ENCODE data around the gene BCAS2. TPM values are rescaled to one million over a fixed set of nuclear protein-coding genes. Genes with fewer than 3 reads are reported as not detected.
"Not testable (repeated sequence)": the region's sequence is repeated elsewhere in the genome, so short reads cannot be mapped to it uniquely, and the experiment has no call there.

The BCAS2 gene
- polyA plus RNA-seq, 3 donors = 19.1 to 57.4 (median 29.3) TPM

DNA sequence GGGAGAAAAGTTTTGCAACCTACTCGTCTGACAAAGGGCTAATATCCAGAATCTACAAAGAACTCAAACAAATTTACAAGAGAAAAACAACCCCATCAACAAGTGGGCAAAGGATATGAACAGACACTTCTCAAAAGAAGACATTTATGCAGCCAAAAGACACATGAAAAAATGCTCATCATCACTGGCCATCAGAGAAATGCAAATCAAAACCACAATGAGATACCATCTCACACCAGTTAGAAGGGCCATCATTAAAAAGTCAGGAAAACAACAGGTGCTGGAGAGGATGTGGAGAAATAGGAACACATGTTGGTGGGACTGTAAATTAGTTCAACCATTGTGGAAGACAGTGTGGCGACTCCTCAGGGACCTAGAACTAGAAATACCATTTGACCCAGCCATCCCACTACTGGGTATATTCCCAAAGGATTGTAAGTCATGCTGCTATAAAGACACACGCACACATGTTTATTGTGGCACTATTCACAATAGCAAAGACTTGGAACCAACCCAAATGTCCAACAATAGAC lies 18.4 kb downstream of the BCAS2 start:
- H3K27ac ChIP-seq (ENCODE audit: low read depth, low read length) = not testable (repeated sequence)
- WGBS, 3 donors = 89 to 97% (median 89%) methylated on average over 3 of the region's 3 CpGs

DNA sequence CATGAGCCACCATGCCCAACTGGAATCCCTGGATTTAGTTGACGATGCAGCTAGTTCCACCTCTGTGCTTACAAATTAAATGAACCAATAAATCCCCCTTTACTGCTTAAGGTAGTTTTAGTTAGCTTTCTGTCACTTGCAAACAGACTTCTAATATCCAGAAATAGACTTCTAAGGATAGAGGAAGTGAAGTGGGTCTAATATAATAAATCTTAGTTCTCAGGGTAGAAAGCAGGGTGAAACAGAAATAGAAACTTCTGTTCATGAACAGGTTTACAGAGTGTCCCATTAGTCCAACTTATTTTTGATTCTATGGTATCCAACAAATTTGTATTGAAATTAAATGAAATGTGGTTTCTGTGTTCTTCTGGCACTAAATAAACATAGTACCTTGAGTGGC lies 20.1 kb downstream of the BCAS2 start:
- no peak overlapping the region for H3K27ac ChIP-seq (ENCODE audit: low read depth, low read length)
- WGBS, 3 donors = 71 to 86% (median 77%) methylated on average over 1 of the region's 1 CpG

DNA sequence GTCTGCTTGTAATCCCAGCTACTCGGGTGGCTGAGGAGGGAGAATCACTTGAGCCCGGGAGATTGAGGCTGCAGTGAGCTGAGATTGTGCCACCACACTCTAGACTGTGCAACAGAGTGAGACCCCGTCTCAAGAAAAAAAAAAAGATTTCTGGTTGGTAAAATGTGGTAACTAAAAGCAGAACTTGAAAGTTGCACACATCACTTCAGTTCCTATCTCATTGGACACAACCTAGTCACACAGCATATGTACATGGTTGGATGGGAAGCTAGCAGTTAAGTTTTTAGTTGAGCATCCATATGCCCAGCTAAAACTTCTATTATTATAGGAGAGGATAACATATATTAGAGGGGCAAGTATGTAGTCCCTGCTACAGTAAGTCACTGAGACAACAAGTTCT lies 22.1 kb downstream of the BCAS2 start:
- 62 to 90% (median 79%) methylated on average over 3 of the region's 3 CpGs for WGBS, 3 donors
- H3K27ac ChIP-seq (ENCODE audit: low read depth, low read length) = no peak overlapping the region

DNA sequence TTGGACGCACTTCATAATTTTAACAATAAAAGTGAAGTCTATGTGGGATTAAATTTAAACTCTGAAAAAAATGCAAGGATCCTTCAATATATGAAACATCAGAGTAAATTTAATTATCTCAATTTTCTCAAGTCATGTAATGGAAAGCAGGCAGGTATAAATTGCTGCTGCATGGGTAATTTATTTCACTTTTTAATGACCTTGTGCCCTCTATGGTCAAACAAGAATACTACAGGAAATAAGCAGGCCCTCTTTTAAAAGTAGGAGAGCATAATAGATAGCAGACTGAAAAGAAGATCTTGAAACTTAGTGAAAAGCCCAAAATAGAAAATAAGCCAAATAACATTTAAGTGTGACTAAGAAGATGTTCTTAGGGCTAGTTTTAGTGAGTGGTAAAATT lies 22.9 kb downstream of the BCAS2 start:
- no peak overlapping the region for H3K27ac ChIP-seq (ENCODE audit: low read depth, low read length)
- WGBS, 3 donors = 91 to 100% (median 94%) methylated on average over 1 of the region's 1 CpG

DNA sequence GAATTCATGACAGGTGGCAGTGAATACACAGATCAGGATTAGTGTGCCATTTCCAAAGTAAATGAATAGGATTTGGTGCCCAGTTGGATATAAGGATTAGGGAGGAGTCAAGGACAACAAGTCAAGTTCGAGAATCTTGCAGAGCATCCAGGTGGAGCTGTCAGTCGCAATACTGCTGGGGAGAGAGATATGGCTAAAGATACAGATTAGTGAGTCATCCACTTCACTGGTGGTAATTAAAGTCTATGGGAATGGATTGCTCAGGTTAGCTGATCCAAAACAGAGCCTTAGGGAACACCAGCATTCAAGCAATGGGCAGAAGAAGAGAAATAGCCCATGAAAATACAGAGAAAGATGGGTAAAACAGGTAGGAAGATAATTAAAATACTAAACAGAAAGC lies 26.8 kb downstream of the BCAS2 start:
- H3K27ac ChIP-seq (ENCODE audit: low read depth, low read length) = no peak overlapping the region
- 66 to 94% (median 82%) methylated on average over 2 of the region's 2 CpGs for WGBS, 3 donors

DNA sequence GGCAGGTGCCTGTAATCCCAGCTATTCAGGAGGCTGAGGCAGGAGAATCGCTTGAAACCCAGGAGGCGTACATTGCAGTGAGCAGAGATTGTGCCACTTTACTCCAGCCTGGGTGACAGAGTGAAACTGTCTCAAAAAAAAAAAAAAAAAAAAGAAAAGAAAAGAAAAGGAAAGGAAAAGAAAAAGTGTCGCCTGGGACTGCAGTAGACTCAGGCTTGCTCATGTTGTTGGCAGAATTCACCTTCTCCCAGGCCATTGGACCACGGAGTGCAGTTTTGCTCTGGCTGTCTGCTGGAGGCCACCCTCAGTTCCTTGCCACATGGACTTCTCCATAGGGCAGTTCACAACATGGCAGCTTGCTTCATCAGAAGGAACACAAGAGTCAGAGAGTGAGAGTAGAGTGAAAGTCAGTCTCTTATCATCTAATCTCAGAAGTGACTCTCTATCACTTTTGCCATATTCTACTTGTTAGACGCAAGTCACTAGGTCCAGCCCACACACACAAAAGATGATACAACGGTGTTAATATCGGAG lies 29.2 kb downstream of the BCAS2 start:
- H3K27ac ChIP-seq (ENCODE audit: low read depth, low read length) = no peak overlapping the region
- 93 to 98% (median 94%) methylated on average over 7 of the region's 7 CpGs for WGBS, 3 donors

DNA sequence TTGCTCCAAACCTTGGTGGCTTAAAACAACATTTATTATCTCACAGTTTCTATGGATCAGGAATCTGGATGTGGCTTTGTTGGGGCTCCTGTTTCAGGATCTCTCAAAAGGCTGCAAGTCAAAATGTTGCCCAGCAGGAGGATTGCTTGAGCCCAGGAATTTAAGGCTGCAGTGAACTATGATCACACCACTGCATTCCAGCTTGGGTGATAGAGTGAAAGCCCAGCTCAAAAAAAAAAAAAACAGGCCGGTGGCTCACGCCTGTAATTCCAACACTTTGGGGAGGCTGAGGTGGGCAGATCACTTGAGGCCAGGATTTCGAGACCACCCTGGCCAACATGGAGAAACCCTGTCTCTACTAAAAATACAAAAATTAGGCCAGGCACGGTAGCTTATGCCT lies 30.0 kb downstream of the BCAS2 start:
- no peak overlapping the region for H3K27ac ChIP-seq (ENCODE audit: low read depth, low read length)
- 85 to 89% (median 88%) methylated on average over 4 of the region's 4 CpGs for WGBS, 3 donors

DNA sequence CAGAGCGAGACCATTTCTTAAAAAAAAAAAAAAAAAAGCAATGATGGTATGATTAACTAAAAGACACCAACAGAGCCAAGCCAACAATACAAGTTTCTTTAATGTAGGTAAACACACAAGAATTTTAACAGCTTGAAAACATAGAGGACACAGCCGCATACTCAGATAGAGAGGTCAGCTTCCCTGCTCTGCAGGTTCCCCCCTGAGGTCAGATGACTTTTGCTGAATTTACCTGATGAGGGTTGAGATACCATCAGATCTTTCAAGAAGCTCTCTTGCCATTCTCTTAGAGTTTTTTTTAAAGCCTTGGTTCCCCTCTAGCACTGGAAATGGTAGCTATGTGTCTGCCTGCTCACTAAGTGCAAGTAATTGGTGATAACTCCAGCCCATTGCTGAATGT lies 31.1 kb downstream of the BCAS2 start:
- no peak overlapping the region for H3K27ac ChIP-seq (ENCODE audit: low read depth, low read length)
- WGBS, 3 donors = 94 to 95% (median 94%) methylated on average over 2 of the region's 2 CpGs

DNA sequence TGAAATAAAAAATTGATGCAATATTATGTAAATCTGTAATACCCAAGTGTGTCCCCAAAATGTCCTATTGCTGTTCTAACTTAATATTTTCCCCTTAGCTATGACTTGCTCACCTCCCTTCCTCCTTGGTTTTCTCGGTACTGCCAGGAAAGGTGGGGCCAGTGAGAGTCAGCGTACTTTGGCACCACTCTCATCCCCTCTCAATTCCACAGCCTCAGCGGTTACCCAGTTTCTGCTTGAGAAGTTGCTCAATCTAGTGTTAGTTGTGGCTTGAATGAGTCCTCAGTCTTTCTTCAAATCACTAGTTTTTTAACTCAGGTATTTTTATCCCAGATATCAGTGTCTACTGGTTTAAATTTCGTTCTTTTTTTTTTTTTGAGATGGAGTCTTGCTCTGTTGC lies 32.3 kb downstream of the BCAS2 start:
- WGBS, 3 donors = 61 to 65% (median 61%) methylated on average over 4 of the region's 4 CpGs

DNA sequence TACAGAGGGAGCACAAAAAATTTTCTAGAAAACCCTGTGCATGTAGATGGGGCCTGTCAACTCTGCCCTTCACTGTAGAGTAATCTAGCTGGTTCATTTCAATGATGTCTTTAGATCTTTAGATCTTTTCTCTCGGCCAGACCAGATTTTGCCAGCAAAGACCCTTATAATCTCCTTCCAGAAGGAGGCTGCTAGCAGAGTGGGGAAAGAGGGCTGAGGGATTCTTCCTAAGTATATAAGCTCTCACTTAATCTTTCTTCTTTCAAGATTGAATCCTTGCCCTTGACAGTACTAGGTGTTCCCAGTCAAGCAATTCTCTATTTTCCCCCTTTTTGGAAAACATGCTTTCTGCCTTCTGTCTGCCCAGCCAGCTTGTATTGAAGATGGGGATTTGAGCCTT lies 34.3 kb downstream of the BCAS2 start:
- no peak overlapping the region for H3K27ac ChIP-seq (ENCODE audit: low read depth, low read length)
- WGBS, 3 donors = 76 to 100% (median 95%) methylated on average over 1 of the region's 1 CpG

More for the DNA sequence above, 32.3 kb downstream of the BCAS2 start:
- H3K27ac ChIP-seq (ENCODE audit: low read depth, low read length) = no peak overlapping the region

DNA sequence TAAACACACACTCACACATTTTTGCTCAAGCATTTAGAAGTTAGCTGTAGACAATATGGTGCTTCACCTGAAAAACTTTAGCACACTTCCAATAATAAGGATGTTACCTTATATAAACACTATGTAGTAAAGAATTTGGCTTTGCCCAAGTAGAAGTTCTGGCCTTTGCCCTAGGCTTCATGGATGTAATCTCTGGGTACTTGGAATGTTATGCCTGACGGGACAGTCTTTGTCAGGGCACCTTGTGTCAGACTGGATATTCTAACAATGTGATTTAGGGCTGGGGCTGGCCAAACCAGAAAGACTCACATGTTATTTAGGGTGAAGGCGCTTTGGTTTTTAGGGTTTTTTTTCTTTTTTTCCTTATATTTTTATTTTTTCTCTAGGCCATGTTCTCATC lies 35.6 kb downstream of the BCAS2 start:
- WGBS, 3 donors = 80 to 87% (median 85%) methylated on average over 2 of the region's 2 CpGs
- H3K27ac ChIP-seq (ENCODE audit: low read depth, low read length) = no peak overlapping the region

DNA sequence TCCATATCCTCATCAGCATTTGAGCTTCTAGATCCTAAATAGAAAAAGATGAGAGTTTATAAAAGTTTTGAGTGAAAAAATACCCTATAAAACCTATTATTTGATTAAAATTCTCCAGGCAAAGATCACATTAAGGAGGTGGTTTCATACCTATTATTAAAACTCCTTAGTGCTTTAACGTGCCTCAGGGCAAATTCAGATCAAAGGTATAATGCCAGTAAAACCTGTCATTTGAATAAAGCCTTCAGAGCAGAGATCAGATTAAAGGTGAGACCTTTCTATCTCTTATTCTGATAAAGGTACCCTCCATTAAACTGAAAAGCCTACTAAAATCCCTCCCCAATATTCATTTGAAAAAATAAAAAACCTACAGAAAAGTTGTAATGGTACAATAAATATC lies 36.1 kb downstream of the BCAS2 start:
- 61 to 79% (median 73%) methylated on average over 1 of the region's 1 CpG for WGBS, 3 donors

DNA sequence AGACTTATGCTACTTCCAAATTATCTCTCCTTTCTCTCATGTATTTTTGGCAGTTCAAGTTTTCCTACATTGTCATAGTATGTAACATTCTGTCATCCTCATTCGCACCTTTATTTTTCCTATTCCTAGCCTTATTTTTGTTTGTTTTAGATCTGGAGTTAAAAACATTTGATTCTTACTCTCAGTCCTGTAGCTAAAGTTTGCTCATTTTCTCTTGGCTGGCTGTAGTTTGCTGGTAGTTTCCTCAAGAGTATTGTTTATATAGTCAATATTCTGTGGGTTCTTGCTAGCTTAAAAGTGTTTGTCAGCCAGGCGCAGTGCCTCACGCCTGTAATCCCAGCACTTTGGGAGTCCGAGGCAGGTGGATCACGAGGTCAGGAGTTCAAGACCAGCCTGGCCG lies 40.6 kb downstream of the BCAS2 start:
- no peak overlapping the region for H3K27ac ChIP-seq (ENCODE audit: low read depth, low read length)
- 22 to 72% (median 60%) methylated on average over 6 of the region's 6 CpGs for WGBS, 3 donors

More for the DNA sequence above, 36.1 kb downstream of the BCAS2 start:
- no peak overlapping the region for H3K27ac ChIP-seq (ENCODE audit: low read depth, low read length)

DNA sequence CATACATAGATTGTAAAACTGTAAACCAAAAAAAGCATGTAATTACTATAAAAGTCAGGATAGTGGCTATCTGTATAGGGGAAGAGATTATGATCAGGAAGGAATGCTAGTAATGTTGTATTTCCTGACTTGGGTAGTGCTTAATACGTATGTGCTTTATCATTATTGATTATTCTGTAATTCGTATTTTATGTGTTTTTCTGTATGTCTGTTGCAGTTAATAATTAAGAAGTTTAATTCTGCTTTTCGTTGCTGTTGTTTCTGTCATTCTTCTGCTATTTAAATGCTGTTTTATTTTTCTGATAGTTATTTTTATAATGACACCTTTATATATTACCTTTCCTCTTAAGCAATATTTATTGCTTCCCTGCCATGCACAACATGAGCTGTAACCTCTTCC lies 41.1 kb downstream of the BCAS2 start:
- WGBS, 3 donors = 21 to 43% (median 41%) methylated on average over 3 of the region's 3 CpGs
- no peak overlapping the region for H3K27ac ChIP-seq (ENCODE audit: low read depth, low read length)

DNA sequence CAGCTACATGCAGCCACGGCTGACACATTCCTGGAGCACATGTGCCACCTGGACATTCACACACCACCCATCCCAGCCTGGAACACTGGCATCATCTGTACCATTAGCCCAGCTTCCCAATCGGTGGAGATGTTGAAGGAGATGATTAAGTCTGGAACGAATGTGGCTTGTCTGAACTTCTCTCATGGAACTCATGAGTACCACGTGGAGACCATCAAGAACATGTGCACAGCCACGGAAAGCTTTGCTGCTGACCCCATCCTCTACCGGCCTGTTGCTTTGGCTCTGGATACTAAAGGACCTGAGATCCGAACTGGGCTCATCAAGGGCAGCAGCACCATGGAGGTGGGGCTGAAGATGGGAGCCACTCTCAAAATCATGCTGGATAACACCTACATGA lies 45.4 kb downstream of the BCAS2 start:
- no peak overlapping the region for H3K27ac ChIP-seq (ENCODE audit: low read depth, low read length)
- WGBS, 3 donors = 84 to 89% (median 88%) methylated on average over 7 of the region's 7 CpGs

DNA sequence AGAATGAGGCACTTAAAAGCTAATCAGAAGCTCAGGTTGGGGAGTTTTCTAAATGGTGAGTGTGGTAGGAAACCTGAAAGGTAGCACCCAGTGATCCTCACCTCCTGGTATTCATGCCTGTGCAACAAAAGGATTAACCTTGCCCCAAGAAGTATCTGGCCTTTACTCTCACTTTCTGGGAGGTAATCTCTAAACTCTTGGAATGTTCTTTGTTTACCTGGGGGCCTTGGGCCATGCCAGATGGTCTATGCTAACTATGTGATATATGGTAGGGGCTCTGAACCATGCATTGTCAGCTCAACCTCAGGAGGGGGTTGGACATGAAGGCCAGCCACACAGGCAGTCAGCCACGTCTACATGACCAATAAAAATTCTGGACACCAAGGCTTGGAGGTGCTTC lies 46.0 kb downstream of the BCAS2 start:
- H3K27ac ChIP-seq (ENCODE audit: low read depth, low read length) = no peak overlapping the region
- 53 to 62% (median 59%) methylated on average over 1 of the region's 1 CpG for WGBS, 3 donors

DNA sequence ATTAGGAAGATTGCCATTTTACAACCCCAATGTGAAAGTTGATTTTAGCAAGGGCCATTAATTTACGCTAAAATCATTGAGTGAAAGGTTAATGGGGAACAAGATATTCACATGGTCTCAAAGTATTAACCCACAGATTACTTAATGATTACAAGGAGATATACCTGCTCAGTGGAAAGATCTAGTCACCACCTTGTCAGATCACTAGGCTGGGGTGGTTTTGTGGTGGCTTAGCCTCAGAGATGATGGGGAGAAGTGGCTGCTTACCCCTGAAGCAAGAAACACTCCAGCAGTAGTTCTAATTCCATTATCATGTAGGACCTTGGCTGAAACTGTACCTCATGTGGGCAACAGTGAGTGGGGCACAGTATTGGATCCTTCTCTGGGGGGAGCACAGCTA lies 50.3 kb downstream of the BCAS2 start:
- no peak overlapping the region for H3K27ac ChIP-seq (ENCODE audit: low read depth, low read length)
- 2 to 97% (median 39%) methylated on average over 1 of the region's 1 CpG for WGBS, 3 donors

DNA sequence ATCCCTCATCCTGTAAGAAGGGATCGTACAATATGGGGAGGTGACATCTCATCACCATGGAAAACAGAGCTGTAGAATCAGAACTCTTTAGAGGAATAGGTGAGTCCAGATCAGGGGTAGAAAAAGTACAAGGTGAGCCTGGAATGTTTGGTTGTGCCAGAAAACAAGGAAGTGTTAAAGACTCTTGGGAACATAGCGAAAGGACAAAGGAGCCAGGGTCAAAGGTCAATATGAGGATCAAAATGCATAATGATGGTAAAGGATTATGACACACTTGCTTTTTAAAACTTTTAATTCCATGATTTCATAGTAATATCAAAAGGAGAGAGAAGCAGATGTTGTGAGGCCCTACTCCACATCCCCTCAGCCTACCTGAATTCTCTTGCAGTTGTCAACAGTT lies 51.2 kb downstream of the BCAS2 start:
- no peak overlapping the region for H3K27ac ChIP-seq (ENCODE audit: low read depth, low read length)

DNA sequence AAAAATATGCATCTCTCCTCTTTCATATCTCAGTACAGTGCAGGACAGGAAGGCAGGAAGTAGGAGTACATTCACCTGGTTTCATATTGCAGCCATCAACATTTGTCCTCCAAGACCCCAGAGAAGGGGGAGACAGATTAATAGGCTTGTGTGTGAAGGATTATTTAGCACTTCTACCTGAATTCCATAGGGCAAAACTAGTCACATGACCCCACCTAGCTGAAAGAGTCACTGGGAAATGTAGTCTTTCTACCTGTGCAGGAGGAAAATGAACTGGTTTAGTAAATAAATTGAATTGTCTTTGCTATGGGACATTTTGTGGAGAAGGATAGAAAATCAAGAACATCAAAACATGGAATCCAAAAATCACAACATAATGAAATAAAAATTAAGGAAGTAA lies 56.5 kb downstream of the BCAS2 start:
- no peak overlapping the region for H3K27ac ChIP-seq (ENCODE audit: low read depth, low read length)

More for the DNA sequence above, 51.2 kb downstream of the BCAS2 start:
- WGBS, 3 donors = 86 to 92% (median 91%) methylated on average over 2 of the region's 2 CpGs

DNA sequence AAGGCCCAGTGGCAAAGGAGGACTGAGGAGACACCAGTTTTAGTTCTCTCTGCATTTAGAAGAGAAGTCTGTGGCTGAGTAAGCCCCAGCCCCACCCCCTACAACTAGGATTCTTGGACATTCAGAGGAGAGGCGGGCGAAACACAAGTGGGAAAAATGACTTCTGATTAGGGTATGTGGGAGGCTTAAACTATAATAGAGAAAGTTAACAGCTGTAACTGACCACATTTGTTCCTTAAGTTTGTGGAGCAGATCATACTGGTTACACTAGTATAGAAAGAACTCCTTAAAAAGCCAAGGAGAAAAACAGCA lies 59.2 kb downstream of the BCAS2 start:
- 49 to 59% (median 54%) methylated on average over 2 of the region's 2 CpGs for WGBS, 3 donors
- H3K27ac ChIP-seq (ENCODE audit: low read depth, low read length) = no peak overlapping the region

Data from adipose tissue (tissue), 3 donors.